Breast epithelium (tissue), 4 donors: ENCODE data around the gene HPCA. TPM values are rescaled to one million over a fixed set of nuclear protein-coding genes. Genes with fewer than 3 reads are reported as not detected.

ENCODE experiments used
- DNase-seq, 2 donors: peaks; one replicate each; pipeline ENCODE4 v3.0.0-alpha.2; 2019; ENCODE audit warnings: low spot score in 2 of 2
- H3K27ac ChIP-seq, 2 donors: fragments of 200-600 bp; sonication (generic) in 1 of 2; one replicate each; pipeline ENCODE4 v1.5.1; 2016 to 2019; ENCODE audit warnings: mild to moderate bottlenecking in 1 of 2
- H3K27me3 ChIP-seq, 2 donors: fragments of 200-600 bp; sonication (generic) in 1 of 2; one replicate each; pipeline versions ENCODE4 v1.5.1 to v1.6.0; 2017 to 2019; ENCODE audit warnings: control low read depth in 1 of 2, mild to moderate bottlenecking in 1 of 2
- H3K36me3 ChIP-seq: fragments of 200-600 bp; one replicate; pipeline ENCODE4 v1.5.1; 2019
- H3K4me1 ChIP-seq, 2 donors: fragments of 200-600 bp; sonication (generic); one replicate each; pipeline ENCODE4 v1.5.1; 2016 to 2019; ENCODE audit warnings: control low read depth in 1 of 2
- H3K4me3 ChIP-seq, 3 donors: fragments of 200-600 bp; sonication (generic); 1 replicate in 2 of 3; 2 replicates in 1 of 3; pipeline ENCODE4 v1.5.1; 2016 to 2019; ENCODE audit warnings: mild to moderate bottlenecking in 3 of 3, moderate library complexity in 2 of 3
- H3K9me3 ChIP-seq, 2 donors: fragments of 200-600 bp; sonication (generic) in 1 of 2; one replicate each; pipeline ENCODE4 v1.5.1; 2016 to 2019; ENCODE audit warnings: control low read depth in 1 of 2
- POLR2A ChIP-seq: fragments of 450-650 bp; IDR thresholded peaks from one replicate; pipeline ENCODE4 v1.6.1; 2016; ENCODE audit warnings: antibody characterized with exemption, mild to moderate bottlenecking, moderate library complexity
- POLR2AphosphoS5 ChIP-seq, 3 donors: sonication (generic); formaldehyde crosslinking; IDR thresholded peaks; one replicate each; pipeline ENCODE4 v1.6.1; 2017; ENCODE audit warnings: antibody characterized with exemption in 3 of 3
- intact Hi-C: fragments of 100-400 bp; cut with DNase I; formaldehyde crosslinking; loops from one replicate; pipeline ENCODE4 v1.15.1; 2023; ENCODE audit warnings: low total_unique reads
- total RNA-seq, 3 donors: library from RNA; depleted of rRNA; stranded (reverse); fragments of >200 nt; gene quantifications; one replicate each; pipeline ENCODE4 v1.1.0, GENCODE V29; 2016
- TF ChIP-seq, protein P1 (sequence below), 3 donors: fragments of 450-650 bp; IDR thresholded peaks; one replicate each; pipeline ENCODE4 v1.5.1; 2016 to 2017; ENCODE audit warnings: antibody characterized with exemption in 3 of 3, mild to moderate bottlenecking in 3 of 3, moderate library complexity in 3 of 3

Gene HPCA
- total RNA-seq, 3 donors from 2014 or later = 2.0 TPM; not detected in 2

DNA sequence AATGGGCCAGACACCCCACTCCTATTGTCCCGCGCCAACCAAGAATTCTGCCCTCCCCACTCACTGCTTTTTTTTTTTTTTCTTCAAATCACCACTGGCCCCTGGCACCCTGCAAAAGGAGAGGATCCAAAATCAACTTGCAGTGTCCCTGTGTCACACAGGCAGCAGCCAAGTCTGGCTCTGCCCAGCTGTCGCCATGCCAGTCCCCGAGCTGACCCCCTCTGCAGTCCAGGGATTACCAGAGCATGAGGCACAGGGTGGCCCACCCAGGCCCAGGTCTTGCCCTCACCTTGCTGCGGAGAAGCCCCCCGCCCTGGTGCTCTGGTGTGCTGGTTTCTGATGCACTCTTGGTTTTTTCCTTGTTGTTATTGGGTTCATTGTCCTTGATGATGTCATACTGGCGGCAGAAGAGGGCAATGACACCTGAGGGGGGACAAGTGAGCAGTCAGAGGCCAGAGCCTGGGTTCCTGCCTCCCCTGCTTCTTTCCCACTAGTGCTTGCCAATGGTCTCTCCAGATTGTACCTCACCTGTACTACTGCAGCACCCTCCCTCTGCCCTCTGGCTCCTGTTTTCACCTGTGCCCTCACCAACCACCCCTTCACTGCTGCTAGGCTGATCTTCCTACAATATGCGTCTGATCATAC is 21.8 kb upstream of the HPCA start:
- H3K9me3 ChIP-seq = no peaks in the 10 kb centered on the region
- DNase-seq = no peak
- no peaks in the 10 kb centered on the region for H3K36me3 ChIP-seq
- no peaks in the 10 kb centered on the region for H3K4me1 ChIP-seq
- H3K27me3 ChIP-seq = no peaks in the 10 kb centered on the region
- no peak for TF ChIP-seq POLR2AphosphoS5 (IDR thresholded peaks at IDR 0.05)
- TF ChIP-seq, protein P1, sequence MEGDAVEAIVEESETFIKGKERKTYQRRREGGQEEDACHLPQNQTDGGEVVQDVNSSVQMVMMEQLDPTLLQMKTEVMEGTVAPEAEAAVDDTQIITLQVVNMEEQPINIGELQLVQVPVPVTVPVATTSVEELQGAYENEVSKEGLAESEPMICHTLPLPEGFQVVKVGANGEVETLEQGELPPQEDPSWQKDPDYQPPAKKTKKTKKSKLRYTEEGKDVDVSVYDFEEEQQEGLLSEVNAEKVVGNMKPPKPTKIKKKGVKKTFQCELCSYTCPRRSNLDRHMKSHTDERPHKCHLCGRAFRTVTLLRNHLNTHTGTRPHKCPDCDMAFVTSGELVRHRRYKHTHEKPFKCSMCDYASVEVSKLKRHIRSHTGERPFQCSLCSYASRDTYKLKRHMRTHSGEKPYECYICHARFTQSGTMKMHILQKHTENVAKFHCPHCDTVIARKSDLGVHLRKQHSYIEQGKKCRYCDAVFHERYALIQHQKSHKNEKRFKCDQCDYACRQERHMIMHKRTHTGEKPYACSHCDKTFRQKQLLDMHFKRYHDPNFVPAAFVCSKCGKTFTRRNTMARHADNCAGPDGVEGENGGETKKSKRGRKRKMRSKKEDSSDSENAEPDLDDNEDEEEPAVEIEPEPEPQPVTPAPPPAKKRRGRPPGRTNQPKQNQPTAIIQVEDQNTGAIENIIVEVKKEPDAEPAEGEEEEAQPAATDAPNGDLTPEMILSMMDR (IDR thresholded peaks at IDR 0.05) = no peak
- TF ChIP-seq POLR2A = no peak
- no peak overlapping the region for H3K27ac ChIP-seq
- intact Hi-C loops = no loop called here
- no peak overlapping the region for H3K4me3 ChIP-seq

DNA sequence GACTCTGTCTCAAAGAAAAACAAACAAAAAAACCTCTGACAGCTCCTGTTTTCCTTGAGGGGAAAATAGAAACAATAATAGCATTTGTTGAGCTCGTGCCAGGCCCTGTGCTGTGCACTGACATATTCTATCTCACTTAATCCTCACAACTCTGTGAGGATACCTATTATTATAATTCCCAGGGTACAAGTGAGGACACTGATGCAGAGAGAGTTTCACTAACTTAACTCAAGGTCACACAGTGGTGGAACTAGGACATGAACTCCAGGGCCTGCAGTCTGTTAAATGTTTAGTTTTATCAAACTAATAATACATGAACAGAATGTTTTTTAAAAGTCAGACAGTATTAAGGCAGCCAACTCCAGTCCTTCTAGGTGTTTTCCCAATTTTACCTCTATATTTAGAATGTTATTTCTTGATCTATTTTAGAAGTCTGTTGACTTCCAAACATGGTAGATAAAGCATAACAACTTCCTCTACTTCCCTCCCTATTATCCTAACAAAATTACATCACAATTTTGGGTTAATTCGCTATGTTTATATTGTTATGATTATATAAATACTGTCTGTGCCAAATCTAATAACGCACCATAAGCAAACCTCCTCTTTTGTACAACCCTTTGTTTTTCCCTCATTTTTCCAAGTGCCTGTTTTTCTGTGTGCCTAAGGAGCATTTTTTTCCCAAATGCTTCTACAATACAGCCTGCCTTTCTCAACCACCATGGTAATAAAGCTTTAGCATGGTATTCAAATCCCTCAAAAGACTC is 20.5 kb upstream of the HPCA start:
- intact Hi-C loops = no loop called here
- no peaks in the 10 kb centered on the region for H3K27me3 ChIP-seq
- TF ChIP-seq POLR2A = no peak
- TF ChIP-seq, protein P1 (IDR thresholded peaks at IDR 0.05) = no peak
- H3K36me3 ChIP-seq = no peaks in the 10 kb centered on the region
- H3K4me1 ChIP-seq = no peaks in the 10 kb centered on the region
- no peak for DNase-seq
- no peak overlapping the region for H3K27ac ChIP-seq
- H3K9me3 ChIP-seq = no peaks in the 10 kb centered on the region
- H3K4me3 ChIP-seq = no peak overlapping the region

DNA sequence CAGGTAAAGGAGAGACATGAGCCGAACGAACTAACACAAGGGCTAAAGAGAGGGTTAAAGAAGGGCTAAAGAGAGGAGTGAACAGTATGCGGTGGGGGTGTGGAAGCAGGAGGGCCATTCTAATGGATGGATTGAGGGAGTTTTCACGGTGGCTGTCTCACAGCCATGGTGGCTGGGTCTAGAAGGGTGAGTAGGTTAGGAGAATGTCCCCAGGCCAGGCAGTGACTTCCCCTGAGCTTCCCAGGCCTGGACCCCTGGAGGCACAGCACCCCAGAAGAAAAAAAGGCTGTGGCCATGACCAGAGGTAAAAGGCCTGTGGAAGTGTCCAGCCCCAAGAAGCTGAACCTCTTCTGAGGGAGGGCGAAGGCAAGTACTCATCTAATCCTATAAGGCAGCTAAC is 19.1 kb upstream of the HPCA start:
- no peak for TF ChIP-seq POLR2A
- TF ChIP-seq POLR2AphosphoS5 (IDR thresholded peaks at IDR 0.05) = no peak
- TF ChIP-seq, protein P1 (IDR thresholded peaks at IDR 0.05) = no peak

DNA sequence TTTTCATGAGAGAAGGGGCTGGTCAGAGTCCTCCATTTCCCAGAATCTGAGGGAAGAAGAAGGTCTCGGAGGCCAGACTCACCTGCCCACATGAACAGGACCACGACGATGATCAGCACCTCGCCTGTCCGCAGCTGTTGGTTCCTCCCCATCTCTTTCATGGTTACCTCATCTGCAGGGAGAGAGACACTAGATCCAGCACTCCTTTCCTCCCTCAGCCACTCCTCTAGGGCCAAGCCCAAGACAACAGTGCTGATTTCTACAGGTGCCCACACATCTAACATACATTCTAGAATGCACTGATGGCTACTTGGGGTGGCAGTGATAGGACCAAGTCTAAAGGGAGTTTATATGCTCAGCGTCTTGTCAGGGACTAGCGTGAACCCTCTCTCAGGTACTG is 18.6 kb upstream of the HPCA start:
- H3K9me3 ChIP-seq = no peaks in the 10 kb centered on the region
- DNase-seq = no peak
- no peaks in the 10 kb centered on the region for H3K36me3 ChIP-seq
- TF ChIP-seq POLR2A (no peak), POLR2AphosphoS5 (IDR thresholded peaks at IDR 0.05) (no peak)
- TF ChIP-seq, protein P1 (IDR thresholded peaks at IDR 0.05) = no peak
- H3K4me1 ChIP-seq = peaks cover 0 to 3% of the 10 kb centered on the region in 2 donors
- no peaks in the 10 kb centered on the region for H3K27me3 ChIP-seq
- no peak overlapping the region for H3K27ac ChIP-seq
- H3K4me3 ChIP-seq = no peak overlapping the region
- intact Hi-C loops = no loop called here

More for the DNA sequence above, 19.1 kb upstream of the HPCA start:
- DNase-seq = no peak
- H3K9me3 ChIP-seq = no peaks in the 10 kb centered on the region
- H3K27me3 ChIP-seq = no peaks in the 10 kb centered on the region
- intact Hi-C loops = no loop called here
- no peaks in the 10 kb centered on the region for H3K36me3 ChIP-seq
- H3K27ac ChIP-seq = no peak overlapping the region
- H3K4me1 ChIP-seq = peaks cover 0 to 3% of the 10 kb centered on the region in 2 donors
- H3K4me3 ChIP-seq = no peak overlapping the region

DNA sequence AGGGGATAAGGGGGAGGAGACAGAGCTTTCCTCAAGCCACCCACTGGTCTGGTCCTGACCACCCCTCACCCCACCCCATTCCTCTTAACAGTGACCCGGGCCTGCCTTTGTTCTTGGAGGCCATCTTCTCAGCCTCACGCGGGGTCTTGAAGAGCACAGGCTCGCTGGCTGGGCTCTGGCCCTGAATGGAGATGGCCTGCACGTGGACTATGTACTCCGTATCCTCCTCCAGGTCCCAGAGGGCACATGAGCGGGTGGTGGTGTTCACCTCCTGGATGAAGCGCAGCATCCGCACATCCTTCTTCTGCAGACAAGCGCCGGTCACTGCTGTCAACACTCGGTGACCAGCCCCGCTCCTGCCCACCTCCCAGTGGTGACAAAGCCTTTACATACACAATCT is 18.2 kb upstream of the HPCA start:
- Histone ChIP-seq H3K9me3 (no peaks in the 10 kb centered on the region), H3K4me3 (no peak overlapping the region), H3K4me1 (peaks cover 0 to 3% of the 10 kb centered on the region in 2 donors), H3K27me3 (no peaks in the 10 kb centered on the region), H3K36me3 (no peaks in the 10 kb centered on the region), H3K27ac (no peak overlapping the region)
- intact Hi-C loops = no loop called here
- TF ChIP-seq POLR2A (no peak), POLR2AphosphoS5 (IDR thresholded peaks at IDR 0.05) (no peak)
- TF ChIP-seq, protein P1 (IDR thresholded peaks at IDR 0.05) = no peak
- DNase-seq = no peak
